Esophagus mucosa (tissue), 1 donor: ENCODE results near the gene USP49. TPM values are rescaled to one million over a fixed set of nuclear protein-coding genes. Genes with fewer than 3 reads are reported as not detected.
A peak's percentile ranks its signal among the peaks of the same experiment; 100 is the strongest.

Experiments used
- ATAC-seq: fragments of 200-7000 bp; cut with Tn5 transposase; one replicate; pipeline ENCODE4 v1.9.1; 2020
- total RNA-seq: library from RNA; stranded (reverse); gene quantifications from one replicate; pipeline ENCODE4 v1.2.4, GENCODE V29; 2023
- donor health status: DM: yes; HTN: yes; CAD: no.

Gene USP49
- total RNA-seq, 1 donor from 2014 or later, result 1.5 TPM

DNA sequence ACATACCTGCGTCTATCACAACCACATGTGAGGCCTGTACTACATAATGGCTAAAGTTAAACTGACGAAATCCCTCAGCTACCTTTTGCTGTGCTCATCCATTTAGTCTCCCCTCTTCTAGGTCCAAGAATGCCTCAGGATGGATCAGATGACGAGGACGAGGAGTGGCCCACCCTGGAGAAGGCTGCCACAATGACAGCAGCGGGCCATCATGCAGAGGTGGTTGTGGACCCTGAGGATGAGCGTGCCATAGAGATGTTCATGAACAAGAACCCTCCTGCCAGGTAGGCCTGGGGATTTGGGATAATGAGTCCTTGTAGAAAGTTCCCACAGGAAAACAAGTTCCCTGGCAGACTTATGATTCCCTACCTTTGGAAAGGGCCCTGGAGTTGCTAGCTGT is 32.1 kb upstream of the USP49 start:
- ATAC-seq, result no peak

DNA sequence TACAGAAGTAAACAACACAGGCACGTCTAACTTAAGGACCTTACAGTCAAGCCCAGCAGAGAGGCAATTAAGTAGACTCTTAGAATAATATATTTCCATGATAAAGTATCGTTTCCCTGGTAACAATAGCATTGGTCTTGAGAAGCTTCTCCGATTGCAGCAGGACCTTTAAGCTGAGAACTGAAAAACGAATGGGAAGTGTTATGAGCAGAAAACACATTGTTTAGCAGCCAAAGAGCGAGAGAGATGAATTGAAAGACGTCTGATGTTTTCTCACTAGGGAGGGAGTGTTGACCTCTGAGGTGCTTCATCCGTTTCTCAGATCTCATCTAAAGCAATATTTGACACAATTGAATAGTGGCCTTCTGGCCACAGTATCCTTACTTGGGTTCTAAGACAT is 27.0 kb upstream of the USP49 start:
- ATAC-seq, result no peak

DNA sequence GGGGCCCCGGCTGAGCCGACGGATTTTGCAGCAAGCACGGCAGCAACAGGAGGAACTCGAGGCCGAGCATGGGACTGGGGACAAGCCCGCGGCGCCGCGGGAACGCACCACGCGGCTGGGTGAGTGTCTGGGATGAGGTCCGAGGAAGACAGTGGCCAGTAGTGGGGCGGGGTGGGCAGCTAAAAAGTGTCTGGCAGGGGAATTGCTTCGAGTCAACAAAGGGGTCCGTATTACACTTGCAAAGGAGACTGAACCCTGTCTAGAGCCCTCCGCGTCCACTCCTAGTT is 26.5 kb upstream of the USP49 start:
- ATAC-seq, result peak; percentile 28

DNA sequence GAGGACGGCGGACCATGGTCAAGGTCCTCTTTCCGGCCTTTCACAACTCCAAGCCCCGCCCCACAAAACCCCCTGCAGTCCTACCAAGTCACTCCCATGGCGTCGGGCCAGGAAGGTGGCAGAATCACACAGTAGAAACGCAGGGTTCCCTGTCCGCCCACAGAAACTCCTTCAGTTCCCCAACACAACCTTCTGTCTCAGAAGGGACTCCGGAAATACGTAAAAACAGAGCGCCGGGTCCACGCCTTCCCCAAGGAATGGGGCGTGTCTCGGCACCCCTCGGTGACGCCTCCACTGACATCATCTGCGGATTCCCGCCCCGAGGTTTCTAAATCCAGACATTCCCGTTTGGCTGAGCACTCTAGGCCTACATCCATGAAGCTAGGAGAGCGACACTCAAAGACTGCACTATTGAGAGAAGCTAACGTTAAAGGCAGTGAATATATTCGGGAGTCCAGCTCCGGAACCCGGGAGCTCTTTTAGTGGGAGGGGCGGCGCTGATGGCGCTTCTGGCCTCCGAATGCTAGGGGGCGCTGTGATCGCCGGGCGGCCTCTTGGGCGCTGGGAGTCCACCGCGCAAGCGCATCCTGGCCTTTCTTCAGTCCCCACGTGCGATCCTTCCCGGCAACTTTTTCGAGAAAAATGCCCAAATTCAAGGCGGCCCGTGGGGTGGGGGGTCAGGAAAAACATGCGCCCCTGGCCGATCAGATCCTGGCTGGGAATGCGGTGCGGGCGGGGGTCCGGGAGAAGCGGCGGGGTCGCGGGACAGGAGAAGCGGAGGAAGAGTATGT is 25.9 kb upstream of the USP49 start, which contains the start of the genes BYSL and MED20:
TSS of gene BYSL (plus strand) at position 579 of the 791 bp plus-strand sequence. CDS start at position 643, 64 bp downstream.
TSS of gene MED20 (minus strand) at position 219 of the 791 bp plus-strand sequence. CDS start at position 98, 121 bp downstream.
- peak; percentile 97 for ATAC-seq

DNA sequence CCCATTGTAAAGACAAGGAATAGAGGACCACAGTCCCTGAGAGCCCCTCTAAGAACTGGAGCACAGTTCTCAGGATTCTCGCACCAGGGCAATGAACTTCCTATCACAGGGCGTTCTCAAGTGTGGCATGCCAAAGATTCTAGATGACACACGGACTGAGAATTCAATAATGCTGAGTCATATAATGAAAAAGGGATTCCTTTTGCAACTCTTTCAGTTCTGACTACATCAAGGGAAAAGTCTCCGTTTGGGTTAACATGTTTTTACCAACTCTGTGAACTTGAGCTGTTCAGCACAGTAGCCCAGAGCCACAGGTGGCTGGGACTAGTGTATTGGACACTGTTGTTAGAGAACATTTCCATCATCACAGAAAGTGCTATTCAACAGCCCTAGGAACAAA is 22.4 kb upstream of the USP49 start:
- ATAC-seq, result peak; percentile 13

DNA sequence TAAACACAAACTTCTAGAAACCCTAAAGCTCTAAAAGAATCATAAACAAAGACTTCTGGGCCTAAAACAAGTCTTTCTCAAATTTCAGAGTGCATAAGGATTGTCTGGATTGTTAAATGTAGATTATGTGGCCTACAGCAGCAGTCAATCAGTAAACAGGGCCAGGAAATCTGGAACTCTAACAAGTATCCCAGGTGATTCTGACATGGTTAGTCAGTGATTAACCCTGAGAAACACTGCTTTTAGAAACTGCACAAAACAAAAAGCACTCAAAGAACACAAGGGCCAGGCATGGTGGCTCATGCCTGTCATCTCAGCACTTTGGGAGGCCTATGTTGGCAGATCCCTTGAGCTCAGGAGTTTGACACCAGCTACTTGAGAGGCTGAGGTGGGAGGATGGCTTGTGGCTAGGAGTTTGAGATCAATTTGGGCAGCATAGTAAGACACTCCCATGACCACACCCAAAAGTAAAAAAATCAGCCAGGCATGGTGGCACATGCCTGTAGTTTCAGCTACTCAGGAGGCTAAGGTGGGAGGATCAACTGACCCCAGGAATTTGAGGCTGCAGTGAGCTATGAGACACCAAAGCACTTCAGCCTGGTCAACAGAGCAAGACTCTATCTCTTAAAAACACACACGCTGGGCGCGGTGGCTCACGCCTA is 19.8 kb upstream of the USP49 start:
- ATAC-seq, result no peak

DNA sequence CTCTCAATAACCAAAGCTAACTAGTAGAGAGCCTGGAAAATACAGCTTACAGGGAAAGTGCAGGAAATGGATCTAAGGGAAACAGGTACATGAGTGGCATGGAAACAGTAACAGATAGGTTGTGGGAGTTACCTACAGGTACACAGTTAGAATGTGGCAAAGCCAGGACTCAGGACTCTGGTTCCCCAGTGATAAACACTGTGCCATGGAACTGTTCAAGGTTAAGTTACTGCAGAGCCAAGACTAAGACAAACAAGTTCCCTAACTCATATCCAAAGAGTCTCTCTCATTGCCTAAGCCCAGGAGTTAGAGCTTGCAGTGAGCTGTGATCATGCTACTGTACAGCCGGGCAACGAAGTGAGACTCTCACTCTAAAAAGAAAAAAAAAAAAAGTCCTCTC is 19.2 kb upstream of the USP49 start:
- ATAC-seq, result no peak

DNA sequence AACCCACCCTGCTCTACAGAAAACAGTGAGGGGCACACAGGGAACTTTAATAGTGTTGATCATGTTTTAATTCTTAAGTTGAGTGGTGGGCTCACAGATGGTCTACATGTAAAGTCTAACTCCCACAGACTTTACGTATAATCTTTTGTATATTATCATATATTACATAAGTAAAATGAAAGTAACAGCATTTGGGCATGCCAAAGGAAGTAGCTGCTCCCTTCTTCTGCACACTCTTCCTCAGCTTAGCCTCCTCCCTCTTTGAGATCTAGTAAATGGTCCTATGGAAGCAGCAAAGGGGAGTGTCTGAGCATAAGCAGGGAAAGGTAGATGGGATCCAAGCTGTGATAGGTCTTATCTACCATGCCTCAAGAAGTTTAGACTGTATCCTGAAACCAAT is 14.6 kb upstream of the USP49 start:
- no peak for ATAC-seq

DNA sequence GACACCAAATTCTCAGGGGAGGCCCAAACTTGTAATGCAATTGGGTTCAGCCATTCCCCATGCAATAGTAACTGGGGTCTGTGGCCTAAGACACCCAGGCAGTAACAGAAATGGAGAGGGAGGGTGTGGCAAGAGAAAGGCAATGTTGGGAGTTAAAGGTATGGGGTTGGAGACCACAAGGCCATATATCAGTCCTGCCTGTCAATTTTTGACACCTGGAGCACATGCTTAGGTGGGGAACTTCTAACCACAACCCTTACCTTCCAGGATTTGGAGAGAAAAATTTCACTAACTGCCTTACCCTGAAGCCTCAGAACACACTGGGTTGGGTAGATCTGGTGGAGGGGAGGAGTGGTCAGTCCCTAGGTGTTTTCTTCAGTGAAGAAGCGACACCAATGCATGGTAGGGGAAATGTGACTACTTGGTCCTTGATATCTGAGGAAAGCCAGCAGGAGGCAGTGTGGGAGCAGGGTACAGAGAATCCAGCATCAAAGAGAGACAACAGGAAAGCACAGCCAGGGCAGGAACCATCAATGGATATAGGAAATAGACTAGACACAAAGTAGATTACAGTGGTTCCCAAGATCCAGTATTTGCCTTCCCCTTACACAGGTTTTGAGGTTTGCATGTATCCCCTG is 6.8 kb upstream of the USP49 start:
- ATAC-seq, result peak; percentile 41

DNA sequence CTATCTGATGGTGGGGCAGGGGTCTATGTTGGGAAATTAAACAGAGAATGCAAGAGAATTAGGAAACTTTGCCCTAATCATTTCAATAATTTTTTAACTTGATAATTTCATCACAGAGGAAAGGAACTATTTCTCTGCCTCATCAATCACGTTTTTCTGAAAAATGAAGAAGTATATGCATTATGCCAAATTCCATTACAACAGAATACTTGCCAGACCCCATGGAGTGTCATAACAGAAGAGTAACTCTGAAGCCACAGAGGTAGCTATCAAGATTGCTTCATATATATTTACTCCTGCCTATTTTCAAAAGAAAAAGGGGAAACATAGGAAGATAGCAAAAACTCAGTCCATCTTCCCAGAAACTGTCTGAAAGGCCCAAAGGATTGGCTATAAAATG is 5.7 kb upstream of the USP49 start:
- ATAC-seq, result no peak

DNA sequence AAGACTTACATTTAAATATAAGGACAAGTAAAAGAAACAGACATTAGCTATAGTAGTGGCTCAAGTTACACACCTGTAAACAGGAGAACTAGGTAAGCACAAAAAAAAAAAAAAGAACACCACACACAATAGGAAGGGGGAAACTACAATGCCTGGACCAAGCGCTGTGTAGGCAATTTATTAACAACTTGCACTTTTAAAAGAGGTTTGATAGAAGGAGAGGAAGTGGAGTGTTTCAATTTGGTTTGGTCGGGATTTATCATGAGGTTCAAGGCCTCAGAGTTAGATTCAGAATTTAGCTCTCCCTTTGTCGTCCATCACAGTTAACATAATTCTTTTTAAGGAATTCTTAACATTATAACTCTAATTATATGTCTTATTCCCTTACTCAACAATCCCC is 1.1 kb upstream of the USP49 start:
- no peak for ATAC-seq

DNA sequence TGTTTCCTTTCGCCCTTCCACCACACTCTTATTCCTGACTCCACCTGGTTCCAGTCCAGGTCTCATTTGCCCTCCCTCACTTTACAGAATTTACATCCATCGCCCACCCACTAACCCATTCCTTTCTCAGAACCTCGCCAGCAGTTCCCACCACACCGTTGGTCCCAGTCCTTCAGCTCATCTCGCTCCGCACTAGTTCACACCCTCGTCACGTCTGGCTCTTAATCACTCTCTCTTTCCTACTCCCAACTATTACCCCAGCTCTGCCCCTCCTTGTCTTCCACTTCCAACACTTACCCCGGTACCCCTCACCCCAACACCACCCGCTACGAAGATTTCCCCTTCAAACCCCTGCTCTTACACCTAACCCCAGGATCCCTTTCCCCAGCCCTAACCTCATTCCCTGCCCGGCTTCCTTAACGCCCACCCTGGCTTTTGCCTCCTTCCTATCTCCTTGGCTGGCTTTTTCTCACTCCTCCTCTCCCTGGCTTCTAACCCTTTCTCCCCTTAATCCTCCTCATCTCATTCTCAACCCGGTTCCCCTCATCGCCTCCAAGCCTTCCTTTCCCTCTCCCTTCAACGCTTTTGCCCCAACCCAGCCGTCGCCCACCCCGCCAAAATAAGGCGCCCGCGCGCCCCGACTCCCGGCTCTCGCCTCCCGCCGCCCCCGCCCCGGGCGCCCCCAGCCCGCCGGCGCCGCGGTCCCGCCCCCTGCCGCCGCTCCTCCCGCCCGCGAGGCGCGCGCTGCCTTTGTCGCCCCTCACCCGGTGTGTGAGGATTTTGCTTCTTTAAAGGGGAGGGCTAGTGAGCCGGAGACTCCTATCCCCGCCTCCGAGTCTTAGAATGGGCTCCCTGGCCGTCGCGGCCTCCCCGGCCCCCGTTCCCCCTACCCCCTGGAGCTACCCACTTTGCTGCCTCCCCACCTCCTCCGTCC is 542 bp downstream of the USP49 start:
- ATAC-seq, result peak; percentile 52

DNA sequence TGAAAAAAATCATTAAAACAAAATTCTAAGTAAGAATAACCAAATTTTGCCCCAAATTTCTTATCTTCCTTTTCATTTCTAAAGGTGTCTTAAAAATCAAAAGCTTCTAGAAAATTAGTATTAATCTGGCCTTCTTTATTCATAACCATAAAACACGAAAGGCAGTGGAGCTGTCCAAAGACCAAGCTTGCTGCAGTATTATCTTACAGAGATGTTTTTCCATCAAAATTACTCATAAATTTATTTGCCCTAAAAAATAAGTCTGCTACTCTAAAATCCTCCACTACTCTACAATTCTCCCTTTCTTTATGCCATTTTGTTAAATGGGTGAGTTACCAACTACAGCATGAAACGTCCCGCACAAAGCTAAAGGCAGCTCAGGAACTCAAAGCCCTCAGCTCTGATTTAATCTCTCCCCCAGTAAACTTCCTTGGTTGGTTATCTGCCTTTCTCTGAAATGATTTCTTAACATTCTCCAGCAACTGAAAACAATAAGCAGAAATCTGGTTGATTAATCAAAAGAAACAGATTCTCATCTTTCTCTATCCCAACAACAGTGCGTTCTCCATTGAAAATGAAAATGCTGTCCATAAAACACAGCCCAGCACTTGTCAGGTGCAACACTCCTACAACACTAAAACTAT is 2.1 kb downstream of the USP49 start:
- no peak for ATAC-seq

DNA sequence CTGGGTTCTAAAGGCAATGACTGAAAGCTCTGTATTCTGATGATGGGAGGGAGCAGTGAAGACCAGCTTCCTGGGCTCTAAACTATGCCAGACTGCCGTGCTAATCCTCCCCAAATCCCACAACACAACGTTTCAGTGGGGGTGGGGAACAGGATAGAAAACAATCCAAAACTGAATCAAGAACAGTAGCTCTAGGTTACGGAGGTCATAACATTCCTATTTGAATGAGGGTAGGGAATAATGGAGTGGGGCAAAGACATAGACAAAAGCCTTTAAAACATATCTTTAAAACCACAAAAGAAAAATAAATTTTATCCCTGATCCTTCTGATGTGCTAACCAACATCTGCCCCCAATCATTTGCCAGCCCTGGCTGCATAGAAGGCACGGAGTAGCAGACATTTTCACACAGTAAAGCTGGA is 7.8 kb downstream of the USP49 start:
- ATAC-seq, result no peak

DNA sequence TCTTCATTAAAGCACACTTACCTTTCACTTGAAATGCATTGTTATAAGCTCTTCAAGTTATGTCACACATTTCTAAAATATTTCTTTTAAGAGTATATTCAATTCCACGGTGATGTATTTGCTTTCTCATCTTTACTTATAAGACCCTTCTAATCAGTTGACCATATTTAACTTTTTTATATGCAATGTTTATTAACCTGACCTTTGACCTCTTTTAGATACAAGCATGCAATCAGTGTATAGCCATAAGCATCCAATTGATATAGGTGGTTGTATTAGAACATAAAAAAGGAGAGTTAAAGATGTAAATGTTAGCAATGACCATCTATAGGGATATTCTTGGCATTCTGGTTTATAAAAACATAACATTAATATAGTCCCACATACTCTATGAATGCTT is 9.2 kb downstream of the USP49 start:
- ATAC-seq, result no peak

DNA sequence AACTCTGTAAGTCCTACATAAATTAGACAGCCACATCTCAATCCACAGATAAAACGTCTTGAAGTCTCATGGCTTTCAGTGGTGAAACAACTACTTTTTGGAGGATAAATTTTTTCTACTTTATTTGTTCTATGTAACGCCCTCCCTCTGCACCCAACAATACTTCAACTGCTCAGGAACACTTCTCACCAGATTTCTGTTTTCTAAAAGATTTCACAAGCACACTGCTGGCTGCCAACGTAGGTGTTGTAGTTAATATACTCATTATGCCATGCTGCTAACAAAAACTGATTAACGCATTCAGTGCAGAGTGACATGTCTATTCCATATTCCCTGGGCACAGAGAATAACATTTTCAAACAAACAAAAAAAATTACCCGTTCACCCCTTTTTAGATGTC is 10.2 kb downstream of the USP49 start:
- no peak for ATAC-seq

DNA sequence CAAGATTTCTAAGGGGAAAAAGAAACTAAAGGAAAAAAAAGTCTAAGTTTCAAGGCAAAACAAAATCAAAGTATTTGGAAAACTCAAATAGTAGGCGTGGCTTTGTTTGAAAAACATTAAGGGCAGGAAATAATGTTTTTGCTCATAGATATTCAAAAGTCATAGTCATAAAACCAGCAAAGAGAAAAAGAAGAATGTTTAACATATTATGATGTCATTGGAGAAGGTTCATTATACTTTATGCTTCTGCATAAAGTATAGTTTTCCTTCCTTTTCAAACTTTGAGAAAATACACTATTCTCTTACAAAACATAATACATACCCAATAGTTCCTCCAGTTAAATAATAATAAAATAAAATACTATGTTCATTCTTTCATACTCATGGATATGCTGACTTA is 13.7 kb downstream of the USP49 start:
- no peak for ATAC-seq

DNA sequence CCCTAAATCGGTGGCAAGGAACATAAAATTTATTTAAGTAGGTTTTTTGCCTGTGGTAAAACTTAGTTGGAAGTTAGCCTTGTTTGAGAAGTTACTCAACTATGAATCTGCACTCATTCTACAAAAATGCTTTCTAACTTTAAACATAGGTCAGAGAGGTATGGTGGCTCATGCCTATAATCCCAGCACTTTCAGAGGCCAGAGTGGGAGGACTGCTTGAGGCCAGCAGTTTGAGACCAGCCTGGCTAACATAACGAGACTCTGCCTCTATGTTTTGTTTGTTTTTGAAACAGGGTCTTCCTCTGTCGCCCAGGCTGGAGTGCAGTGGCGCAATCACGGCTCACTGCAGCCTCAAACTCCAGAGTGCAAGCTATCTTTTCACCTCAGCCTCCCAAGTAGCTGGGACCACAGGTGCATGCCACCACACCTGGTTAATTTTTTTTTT is 16.2 kb downstream of the USP49 start:
- no peak for ATAC-seq

DNA sequence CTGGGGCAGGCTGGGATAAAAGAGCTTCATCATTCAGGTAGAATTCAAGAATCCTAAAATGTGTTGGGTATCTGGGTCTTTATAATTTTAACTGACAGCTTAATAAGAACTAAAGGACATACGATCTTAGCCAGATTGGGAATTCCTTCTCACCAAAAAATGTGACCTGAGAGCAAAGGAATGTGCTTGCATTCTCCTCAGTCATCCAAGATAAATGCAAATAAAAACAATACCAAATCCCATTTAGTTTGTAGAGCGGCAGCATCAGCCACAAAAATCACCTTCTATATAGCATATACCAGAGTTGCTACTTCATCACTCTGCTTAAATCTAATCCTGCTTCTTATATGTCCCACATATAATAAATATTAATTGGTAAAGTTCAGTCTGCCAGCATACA is 16.9 kb downstream of the USP49 start:
- ATAC-seq, result no peak

DNA sequence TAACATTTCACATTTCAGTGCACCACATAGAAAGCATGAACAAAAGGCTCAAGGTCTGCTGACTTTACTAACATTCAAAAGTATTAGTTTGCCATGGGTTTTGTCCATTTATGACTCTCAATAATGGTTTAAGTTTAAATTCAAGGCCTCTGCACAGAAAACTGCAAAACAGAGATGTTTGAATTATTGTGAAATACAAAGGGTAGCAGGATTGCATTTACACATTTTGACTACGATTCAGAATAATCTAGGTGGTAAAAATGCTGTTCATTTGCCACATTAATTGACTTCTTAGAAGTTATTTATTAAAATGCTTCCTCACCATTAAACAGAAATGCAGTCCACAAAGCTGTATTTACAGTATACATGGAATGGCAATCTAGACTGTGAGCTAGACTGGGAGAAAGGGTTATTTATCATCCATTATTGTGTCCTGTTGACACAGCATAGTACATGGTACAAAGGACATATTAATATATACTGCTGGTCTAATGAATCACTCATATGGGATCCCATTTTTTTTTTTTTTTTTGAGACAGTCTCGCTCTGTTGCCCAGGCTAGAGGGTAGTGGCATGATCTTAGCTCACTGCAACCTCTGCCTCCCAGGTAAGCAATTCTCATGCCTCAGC is 18.0 kb downstream of the USP49 start:
- no peak for ATAC-seq

DNA sequence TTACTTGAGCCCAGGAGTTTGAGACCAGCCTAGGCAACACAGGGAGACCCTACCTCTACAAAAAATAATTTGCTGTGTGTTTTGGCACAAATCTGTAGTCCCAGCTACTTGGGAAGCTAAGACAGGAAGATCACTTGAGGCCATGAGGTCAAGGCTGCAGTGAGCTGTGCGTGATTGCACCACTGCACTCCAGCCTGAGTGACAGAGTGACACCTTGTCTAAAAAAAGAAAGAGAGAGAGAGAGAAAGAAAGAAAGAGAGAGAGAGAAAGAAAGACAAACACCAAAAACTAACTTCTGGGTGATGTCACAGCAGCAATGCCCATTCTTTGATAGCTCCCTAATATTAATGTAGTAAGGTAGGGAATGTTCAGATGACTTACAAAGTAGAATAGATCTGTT is 20.4 kb downstream of the USP49 start:
- no peak for ATAC-seq

DNA sequence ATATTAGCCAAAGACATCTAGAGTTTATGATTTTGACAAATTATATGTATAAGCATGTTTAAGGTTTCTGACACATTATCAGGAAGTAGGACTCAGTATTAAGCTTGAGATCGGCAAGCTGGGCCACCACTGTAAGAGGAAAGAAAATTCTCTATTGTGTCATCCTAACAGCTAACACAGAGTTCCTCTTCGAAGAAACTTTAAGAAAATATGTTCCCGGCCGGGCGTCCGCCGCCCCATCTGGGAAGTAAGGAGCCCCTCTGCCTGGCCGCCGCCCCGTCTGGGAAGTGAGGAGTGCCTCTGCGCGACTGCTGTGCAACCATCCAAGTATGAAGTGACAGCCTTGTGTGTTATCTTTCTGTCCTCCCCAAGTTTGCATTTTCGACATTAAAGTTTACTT is 23.0 kb downstream of the USP49 start:
- ATAC-seq, result no peak
